Calu3 (cell line): ENCODE data around the gene DBNL. TPM values are rescaled to one million over a fixed set of nuclear protein-coding genes. Genes with fewer than 3 reads are reported as not detected.

ENCODE experiments used
- BruUV-seq: library from RNA; stranded (reverse); fragments of 400-500 nt; replicated peaks from 2 replicates; lab custom pipeline; 2021; lab: Mats Ljungman, UMichigan
- CTCF ChIA-PET: fragments of 300-600 bp; sonication (Branson Sonifier 250); formaldehyde crosslinking; loops from one replicate; lab custom pipeline; 2022; ENCODE audit warnings: antibody characterized with exemption; lab: Charles Lee
- DNase-seq: peaks from one replicate; pipeline ENCODE4 v3.0.0; 2022
- H3K27ac Mint-ChIP-seq: one replicate; pipeline ENCODE4 v1.8.0; 2022; ENCODE audit warnings: mixed read lengths; ENCODE audit not compliant: unreplicated experiment
- H3K27me3 Mint-ChIP-seq: one replicate; pipeline ENCODE4 v1.8.0; 2022; ENCODE audit warnings: mixed read lengths; ENCODE audit not compliant: unreplicated experiment
- H3K36me3 Mint-ChIP-seq: one replicate; pipeline ENCODE4 v1.8.0; 2022; ENCODE audit warnings: mild to moderate bottlenecking, moderate library complexity, mixed read lengths; ENCODE audit not compliant: insufficient read depth, unreplicated experiment
- H3K4me1 Mint-ChIP-seq: one replicate; pipeline ENCODE4 v1.8.0; 2022; ENCODE audit warnings: mild to moderate bottlenecking, low read depth, mixed read lengths; ENCODE audit not compliant: unreplicated experiment
- H3K4me3 Mint-ChIP-seq: one replicate; pipeline ENCODE4 v1.8.0; 2022; ENCODE audit warnings: mild to moderate bottlenecking, low read depth, moderate library complexity, mixed read lengths; ENCODE audit not compliant: unreplicated experiment
- H3K9me3 Mint-ChIP-seq: one replicate; pipeline ENCODE4 v1.8.0; 2022; ENCODE audit warnings: low read depth, mixed read lengths; ENCODE audit not compliant: unreplicated experiment
- CTCF ChIP-seq: fragments of 200-600 bp; IDR thresholded peaks from one replicate; pipeline ENCODE4 v1.8.0; 2022; ENCODE audit warnings: antibody characterized with exemption; ENCODE audit not compliant: unreplicated experiment
- intact Hi-C: fragments of 100-400 bp; cut with micrococcal nuclease; formaldehyde crosslinking; loops from one replicate; pipeline ENCODE4 v1.10.0; 2022; ENCODE audit not compliant: unreplicated experiment
- total RNA-seq: library from RNA; stranded (reverse); gene quantifications from 2 replicates; pipeline ENCODE4 v1.2.3, GENCODE V29; 2022

The DBNL gene
- total RNA-seq, 1 experiment from 2014 or later, result 164 TPM

- no peaks in the 10 kb centered on the region for H3K27me3 Mint-ChIP-seq
- DNase-seq, result no peak
- CTCF ChIA-PET, result no interaction called here
- peaks cover 58% of the 10 kb centered on the region for H3K36me3 Mint-ChIP-seq
- H3K9me3 Mint-ChIP-seq, result no peaks in the 10 kb centered on the region
- TSS peak; percentile 31 for BruUV-seq
- intact Hi-C loops, result loop anchor here (5.0 kb wide), 1 partner anchor 77 kb away; the partner anchor contains the start of gene POLD2
- TF ChIP-seq CTCF, result no peak
- H3K4me3 Mint-ChIP-seq, result peak overlapping the region; percentile 84
- H3K27ac Mint-ChIP-seq, result peak overlapping the region; percentile 57
- peaks cover 68% of the 10 kb centered on the region for H3K4me1 Mint-ChIP-seq
Measured at GRCh38 chr7:44045226-44046014, 918 bp downstream of the DBNL start.

GRCh38 chr7:44046321-44047061 lies 2.0 kb downstream of the DBNL start:
- peaks cover 60% of the 10 kb centered on the region for H3K4me1 Mint-ChIP-seq
- BruUV-seq, result no TSS peak
- H3K27me3 Mint-ChIP-seq, result no peaks in the 10 kb centered on the region
- TF ChIP-seq CTCF, result no peak
- intact Hi-C loops, result loop anchor here (5.0 kb wide), 1 partner anchor 76 kb away; the partner anchor contains the start of gene POLD2
- H3K27ac Mint-ChIP-seq, result no peak overlapping the region
- H3K4me3 Mint-ChIP-seq, result peak overlapping the region; percentile 84
- H3K36me3 Mint-ChIP-seq, result peaks cover 57% of the 10 kb centered on the region
- CTCF ChIA-PET, result no interaction called here
- no peaks in the 10 kb centered on the region for H3K9me3 Mint-ChIP-seq
- no peak for DNase-seq

- BruUV-seq, result no TSS peak
- DNase-seq, result no peak
- H3K27me3 Mint-ChIP-seq, result no peaks in the 10 kb centered on the region
- intact Hi-C loops, result loop anchor here (5.0 kb wide), 1 partner anchor 74 kb away; the partner anchor contains the start of gene POLD2
- no peak overlapping the region for H3K4me3 Mint-ChIP-seq
- no peaks in the 10 kb centered on the region for H3K9me3 Mint-ChIP-seq
- CTCF ChIA-PET, result no interaction called here
- no peak overlapping the region for H3K27ac Mint-ChIP-seq
- TF ChIP-seq CTCF, result no peak
- peaks cover 60% of the 10 kb centered on the region for H3K4me1 Mint-ChIP-seq
- peaks cover 70% of the 10 kb centered on the region for H3K36me3 Mint-ChIP-seq
Measured at GRCh38 chr7:44048031-44048795, 3.7 kb downstream of the DBNL start.
